T-helper 2 cell (primary cell): ENCODE results near the gene SLC12A7.
"Not testable (repeated sequence)": the region's sequence is repeated elsewhere in the genome, so short reads cannot be mapped to it uniquely, and the experiment has no call there.

Source experiments
- DNase-seq, 5 experiments: peaks; one replicate each; pipeline versions ENCODE4 v3.0.0 to v3.0.0-alpha.2; 2012 to 2022

The SLC12A7 gene

GRCh38 chr5:1004461-1005248 is 107.2 kb downstream of the SLC12A7 start:
- peak in 1 of 5 experiments; percentile 66 for DNase-seq

GRCh38 chr5:1003296-1003937 is 108.4 kb downstream of the SLC12A7 start:
- DNase-seq: peak in 1 of 5 experiments; percentile 39

DNA sequence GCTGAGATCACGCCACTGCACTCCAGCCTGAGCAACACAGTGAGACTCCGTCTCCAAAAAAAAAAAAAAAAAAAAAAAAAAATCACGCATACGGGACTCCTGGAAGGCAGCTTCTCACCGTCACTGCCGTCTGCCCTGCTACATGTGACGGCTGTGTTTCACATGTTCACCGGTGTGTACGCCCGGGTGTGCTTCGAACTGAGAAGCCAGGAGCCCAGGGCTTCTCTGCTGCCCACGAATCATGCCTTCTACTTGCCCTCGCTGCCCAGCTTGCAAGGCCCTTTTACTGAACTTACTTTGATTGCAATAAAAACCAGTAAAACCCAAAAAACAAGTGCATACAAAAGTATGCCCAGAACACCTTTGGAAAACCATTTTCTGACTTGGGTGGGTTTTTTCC is 109.0 kb downstream of the SLC12A7 start:
- DNase-seq: no peak

GRCh38 chr5:1002271-1002546 is 109.7 kb downstream of the SLC12A7 start:
- DNase-seq: no peak

DNA sequence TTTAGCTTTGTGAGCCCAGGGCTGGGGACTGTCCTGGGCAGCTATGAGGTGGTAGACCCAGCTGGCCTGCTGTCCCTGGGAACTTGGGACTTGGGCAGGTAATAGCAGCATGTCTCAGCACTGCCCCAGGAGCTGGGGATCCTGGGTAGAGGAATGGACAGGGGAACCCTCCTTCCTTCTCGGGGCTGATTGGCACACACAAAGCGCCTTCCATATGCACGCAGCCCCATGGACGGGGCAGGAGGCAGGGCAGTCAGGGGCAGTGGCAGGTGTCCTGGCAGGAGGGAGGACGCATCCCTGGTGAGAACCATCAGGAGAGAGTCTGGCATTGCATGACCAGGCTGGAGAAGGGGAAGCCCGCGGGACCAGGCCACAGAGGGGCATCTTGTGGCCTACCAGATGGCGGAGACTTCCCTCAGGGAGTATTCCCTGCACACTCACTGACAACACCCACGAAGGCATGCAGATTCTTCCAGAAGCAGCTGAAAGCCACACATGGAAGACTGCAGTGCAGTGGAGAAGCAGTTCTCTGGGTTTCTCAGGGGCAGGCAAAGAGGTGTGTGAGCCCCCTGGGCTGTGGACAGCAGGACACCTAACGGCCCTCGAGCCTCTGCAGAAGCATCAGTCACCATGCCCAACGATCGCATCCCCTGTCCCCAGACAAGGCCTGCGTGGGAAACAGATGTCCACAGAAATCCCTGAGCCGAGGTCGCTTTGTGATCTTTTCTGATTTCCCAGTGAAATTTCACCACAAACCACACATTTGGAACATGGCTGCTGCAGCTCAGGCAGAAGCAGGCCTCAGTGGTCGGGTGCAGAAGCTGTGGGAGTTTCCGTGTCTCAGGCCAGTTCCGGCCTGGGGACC is 110.2 kb downstream of the SLC12A7 start:
- no peak for DNase-seq

DNA sequence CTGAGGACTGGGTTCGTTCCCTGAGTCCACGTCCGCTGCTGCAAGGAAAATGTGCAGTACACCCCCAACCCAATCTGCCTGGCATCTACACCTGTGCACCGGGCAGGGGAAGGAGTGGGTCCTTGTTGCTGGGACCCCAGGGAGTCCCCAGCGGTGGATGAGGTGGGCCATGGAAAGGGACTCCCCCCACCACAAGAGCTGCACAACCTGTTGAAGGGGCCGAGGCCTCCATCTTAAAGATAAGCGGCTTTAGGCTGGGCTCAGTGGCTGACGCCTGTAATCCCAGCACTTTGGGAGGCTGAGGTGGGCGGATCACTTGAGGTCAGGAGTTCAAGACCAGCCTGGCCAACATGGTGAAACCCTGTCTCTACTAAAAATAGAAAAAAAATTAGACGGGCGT is 111.0 kb downstream of the SLC12A7 start:
- not testable (repeated sequence) for DNase-seq
